ES-I3 (cell line): ENCODE results near the gene PTPDC1.
"Not testable (repeated sequence)": the region's sequence is repeated elsewhere in the genome, so short reads cannot be mapped to it uniquely, and the experiment has no call there.

Experiments
- H3K36me3 ChIP-seq: 2 replicates; pipeline ENCODE4 v1.6.1; 2013; ENCODE audit warnings: mild to moderate bottlenecking, low read length, control low read depth, moderate library complexity; ENCODE audit not compliant: insufficient read depth
- H3K4me1 ChIP-seq: 2 replicates; pipeline ENCODE4 v1.6.1; 2013; ENCODE audit warnings: mild to moderate bottlenecking, control low read depth, low read length; ENCODE audit not compliant: insufficient read depth
- H3K9ac ChIP-seq: 2 replicates; pipeline ENCODE4 v1.6.1; 2013; ENCODE audit warnings: low read depth, mild to moderate bottlenecking, low read length, moderate library complexity
- H3K9me3 ChIP-seq: 2 replicates; pipeline ENCODE4 v1.6.1; 2013; ENCODE audit warnings: mild to moderate bottlenecking, low read length, moderate library complexity; ENCODE audit not compliant: control insufficient read depth, insufficient read depth

PTPDC1 gene

DNA sequence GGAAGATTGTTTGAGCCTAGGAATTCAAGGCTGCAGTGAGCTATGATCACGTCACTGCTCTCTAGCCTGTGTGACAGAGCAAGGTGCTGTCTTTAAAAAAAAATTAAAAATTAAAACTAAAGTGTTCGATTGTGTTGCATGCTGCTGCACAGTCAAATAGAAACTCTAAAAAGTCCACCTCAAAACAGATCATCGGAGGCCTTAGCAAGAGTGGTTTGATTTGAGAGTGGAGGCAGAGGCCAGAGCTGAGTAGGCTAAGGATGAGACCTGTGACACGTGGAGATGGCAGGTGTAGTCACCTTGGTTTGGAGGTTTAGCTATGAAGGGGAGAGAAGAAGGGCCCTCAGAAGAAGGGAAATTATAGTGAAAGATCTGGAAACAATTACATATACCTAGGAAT, 2.8 kb upstream of the PTPDC1 start:
- H3K9me3 ChIP-seq: no peaks in the 10 kb centered on the region
- peaks cover 15% of the 10 kb centered on the region for H3K4me1 ChIP-seq
- no peaks in the 10 kb centered on the region for H3K36me3 ChIP-seq
- H3K9ac ChIP-seq: no peak overlapping the region

GRCh38 chr9:94081864-94082463, 2.3 kb upstream of the PTPDC1 start:
- Histone ChIP-seq H3K9me3 (no peaks in the 10 kb centered on the region), H3K36me3 (no peaks in the 10 kb centered on the region), H3K4me1 (peaks cover 15% of the 10 kb centered on the region), H3K9ac (no peak overlapping the region)

- no peaks in the 10 kb centered on the region for H3K9me3 ChIP-seq
- no peak overlapping the region for H3K9ac ChIP-seq
- H3K4me1 ChIP-seq: peaks cover 14% of the 10 kb centered on the region
- H3K36me3 ChIP-seq: no peaks in the 10 kb centered on the region
These were observed 1.7 kb upstream of the PTPDC1 start for GRCh38 chr9:94082553-94082952.

- H3K9me3 ChIP-seq: no peaks in the 10 kb centered on the region
- H3K9ac ChIP-seq: no peak overlapping the region
- H3K36me3 ChIP-seq: no peaks in the 10 kb centered on the region; the same call in 1 of the 2 replicates
- peaks cover 16% of the 10 kb centered on the region for H3K4me1 ChIP-seq
These were observed 1.3 kb upstream of the PTPDC1 start for GRCh38 chr9:94082956-94083355.

DNA sequence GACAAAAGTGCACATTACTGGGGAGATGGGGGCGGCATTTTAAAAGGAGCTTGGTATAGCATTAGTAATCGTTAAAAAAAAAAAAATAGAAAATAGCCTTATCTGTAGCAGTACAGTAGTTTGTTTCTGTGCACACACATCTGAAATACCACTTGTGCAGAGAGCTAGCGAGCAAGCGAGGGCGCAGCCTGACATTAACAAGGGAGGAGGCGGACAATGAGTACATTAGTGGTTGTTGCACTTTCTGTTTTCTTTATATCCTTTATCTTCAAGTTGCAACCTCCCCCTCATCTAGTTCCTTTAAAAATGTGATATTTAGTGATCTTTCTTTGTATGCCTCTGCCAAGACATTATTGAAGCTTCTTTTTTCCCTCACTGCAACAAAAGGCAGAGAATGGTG, 880 bp upstream of the PTPDC1 start:
- no peak overlapping the region for H3K9ac ChIP-seq
- peaks cover 18% of the 10 kb centered on the region for H3K4me1 ChIP-seq
- H3K36me3 ChIP-seq: no peaks in the 10 kb centered on the region; the same call in 1 of the 2 replicates
- H3K9me3 ChIP-seq: no peaks in the 10 kb centered on the region

DNA sequence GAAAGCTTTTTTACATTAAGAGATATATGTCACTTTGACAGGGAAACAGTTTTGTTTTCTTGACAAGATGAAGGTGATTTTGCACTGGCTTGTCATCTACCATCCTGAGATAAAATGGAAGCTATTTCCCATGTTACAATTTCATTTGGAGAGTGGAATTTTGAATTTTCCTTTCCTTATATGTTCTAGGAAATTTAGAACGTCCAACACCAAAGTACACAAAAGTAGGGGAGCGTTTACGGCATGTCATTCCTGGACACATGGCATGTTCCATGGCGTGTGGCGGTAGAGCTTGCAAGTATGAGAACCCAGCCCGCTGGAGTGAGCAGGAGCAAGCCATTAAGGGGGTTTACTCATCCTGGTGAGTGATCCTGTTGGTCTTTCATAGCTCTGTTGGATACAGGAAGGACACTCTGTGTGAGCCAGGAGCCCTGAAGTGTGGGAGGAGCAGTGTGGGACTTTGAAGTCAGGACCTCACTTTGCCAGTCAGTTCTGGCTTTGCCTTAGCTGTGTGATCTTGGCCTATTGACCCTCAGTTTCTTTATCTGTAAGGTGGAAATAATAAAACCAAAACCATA, 887 bp downstream of the PTPDC1 start:
- Histone ChIP-seq H3K9ac (no peak overlapping the region), H3K9me3 (no peaks in the 10 kb centered on the region), H3K4me1 (peaks cover 18% of the 10 kb centered on the region), H3K36me3 (no peaks in the 10 kb centered on the region; the same call in 1 of the 2 replicates)

DNA sequence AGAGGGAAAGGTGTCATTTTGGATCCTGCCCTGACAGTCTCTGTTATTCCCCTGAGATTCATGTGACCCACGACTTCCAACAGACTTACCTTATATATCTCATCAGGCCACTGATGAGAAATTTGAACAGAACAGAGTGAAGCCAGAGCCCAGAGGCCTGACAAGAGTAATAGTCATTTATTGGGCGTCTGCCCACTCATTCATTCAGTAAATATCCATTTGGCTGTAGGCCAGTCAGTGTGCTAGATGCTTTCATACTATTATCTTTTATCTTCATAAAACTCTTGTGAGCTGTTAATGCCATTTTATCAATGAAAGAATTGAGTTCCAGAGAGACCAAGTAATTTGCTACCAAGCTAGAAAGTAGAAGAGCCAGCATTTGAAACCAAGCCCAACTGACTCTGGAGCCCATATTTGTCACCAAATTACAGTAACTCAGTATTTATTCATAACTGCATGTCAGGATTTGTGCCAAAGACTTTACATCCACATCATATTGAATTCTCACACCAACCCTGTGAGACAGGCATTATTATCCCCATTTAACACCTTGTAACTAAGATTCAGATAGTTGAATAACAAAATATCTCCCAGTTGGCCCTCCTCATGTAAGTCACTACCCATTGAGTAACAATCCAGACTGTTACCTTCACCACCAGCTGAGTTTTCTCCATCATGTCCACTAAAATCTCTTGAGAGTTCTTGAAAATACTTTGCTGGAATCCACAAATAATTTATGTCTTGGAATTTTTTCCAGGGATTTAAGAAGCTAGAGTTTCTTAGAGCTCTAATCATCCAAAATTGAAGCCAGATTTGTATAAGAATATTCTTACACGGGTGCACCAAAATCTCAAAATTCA, 2.5 kb downstream of the PTPDC1 start:
- no peaks in the 10 kb centered on the region for H3K9me3 ChIP-seq
- H3K36me3 ChIP-seq: no peaks in the 10 kb centered on the region; the same call in 1 of the 2 replicates
- no peak overlapping the region for H3K9ac ChIP-seq

DNA sequence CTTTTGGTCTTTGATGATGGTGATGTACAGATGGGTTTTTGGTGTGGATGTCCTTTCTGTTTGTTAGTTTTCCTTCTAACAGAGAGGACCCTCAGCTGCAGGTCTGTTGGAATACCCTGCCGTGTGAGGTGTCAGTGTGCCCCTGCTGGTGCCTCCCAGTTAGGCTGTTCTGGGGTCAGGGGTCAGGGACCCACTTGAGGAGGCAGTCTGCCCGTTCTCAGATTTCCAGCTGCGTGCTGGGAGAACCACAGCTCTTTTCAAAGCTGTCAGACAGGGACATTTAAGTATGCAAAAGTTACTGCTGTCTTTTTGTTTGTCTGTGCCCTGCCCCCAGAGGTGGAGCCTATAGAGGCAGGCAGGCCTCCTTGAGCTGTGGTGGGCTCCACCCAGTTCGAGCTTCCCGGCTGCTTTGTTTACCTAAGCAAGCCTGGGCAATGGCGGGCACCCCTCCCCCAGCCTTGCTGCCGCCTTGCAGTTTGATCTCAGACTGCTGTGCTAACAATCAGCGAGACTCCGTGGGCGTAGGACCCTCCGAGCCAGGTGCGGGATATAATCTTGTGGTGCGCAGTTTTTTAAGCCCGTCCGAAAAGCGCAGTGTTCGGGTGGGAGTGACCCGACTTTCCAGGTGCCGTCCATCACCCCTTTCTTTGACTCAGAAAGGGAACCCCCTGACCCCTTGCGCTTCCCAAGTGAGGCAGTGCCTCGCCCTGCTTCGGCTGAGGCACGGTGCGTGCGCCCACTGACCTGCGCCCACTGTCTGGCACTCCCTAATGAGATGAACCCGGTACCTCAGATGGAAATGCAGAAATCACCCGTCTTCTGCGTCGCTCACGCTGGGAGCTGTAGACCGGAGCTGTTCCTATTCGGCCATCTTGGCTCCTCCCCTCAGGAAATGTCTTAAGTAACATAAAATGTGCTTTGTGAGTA, 10.2 kb downstream of the PTPDC1 start:
- H3K9ac ChIP-seq: peak overlapping the region; percentile 50
- not testable (repeated sequence) for H3K4me1 ChIP-seq, H3K9me3 ChIP-seq, H3K36me3 ChIP-seq

More for the DNA sequence above, 2.5 kb downstream of the PTPDC1 start:
- H3K4me1 ChIP-seq: peaks cover 18% of the 10 kb centered on the region

DNA sequence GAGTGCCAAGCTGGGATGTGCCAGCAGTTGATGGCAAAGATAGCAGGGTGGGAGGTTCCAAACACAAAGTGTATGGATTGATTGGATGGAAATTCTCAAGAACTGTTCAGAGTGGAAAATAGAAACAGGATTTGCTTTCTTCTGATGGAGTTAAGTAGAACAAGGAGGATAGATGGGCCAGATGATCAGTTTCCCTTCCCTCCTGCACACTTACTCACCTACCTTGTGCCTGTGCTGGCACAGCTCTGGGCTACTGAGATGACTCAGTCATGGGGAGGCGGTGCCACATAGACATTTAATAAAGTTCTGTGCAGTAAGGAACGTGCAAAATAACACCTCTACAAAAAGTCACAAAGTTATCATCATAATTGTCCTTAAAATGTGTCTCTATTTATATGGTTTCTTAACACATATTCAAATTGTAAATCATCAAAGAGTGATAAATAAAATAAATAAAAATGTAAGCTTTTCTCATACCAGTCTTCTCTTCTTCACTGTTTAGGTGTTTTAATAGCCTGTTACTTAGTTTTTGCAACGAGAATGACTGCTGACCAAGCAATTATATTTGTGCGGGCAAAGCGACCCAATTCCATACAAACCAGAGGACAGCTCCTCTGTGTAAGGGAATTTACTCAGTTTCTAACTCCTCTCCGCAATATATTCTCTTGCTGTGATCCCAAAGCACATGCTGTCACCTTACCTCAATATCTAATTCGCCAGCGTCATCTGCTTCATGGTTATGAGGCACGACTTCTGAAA, 12.7 kb downstream of the PTPDC1 start:
- Histone ChIP-seq H3K36me3 (no peaks in the 10 kb centered on the region), H3K4me1 (no peaks in the 10 kb centered on the region), H3K9ac (no peak overlapping the region), H3K9me3 (no peaks in the 10 kb centered on the region)

DNA sequence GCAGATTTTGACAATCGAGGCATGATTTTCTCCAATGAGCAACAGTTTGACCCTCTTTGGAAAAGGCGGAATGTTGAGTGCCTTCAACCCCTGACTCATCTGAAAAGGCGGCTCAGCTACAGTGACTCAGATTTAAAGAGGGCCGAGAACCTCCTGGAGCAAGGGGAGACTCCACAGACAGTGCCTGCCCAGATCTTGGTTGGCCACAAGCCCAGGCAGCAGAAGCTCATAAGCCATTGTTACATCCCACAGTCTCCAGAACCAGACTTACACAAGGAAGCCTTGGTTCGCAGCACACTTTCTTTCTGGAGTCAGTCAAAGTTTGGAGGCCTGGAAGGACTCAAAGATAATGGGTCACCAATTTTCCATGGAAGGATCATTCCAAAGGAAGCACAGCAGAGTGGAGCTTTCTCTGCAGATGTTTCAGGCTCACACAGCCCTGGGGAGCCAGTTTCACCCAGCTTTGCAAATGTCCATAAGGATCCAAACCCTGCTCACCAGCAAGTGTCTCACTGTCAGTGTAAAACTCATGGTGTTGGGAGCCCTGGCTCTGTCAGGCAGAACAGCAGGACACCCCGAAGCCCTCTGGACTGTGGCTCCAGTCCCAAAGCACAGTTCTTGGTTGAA, 13.6 kb downstream of the PTPDC1 start:
- no peaks in the 10 kb centered on the region for H3K4me1 ChIP-seq
- no peak overlapping the region for H3K9ac ChIP-seq
- H3K36me3 ChIP-seq: no peaks in the 10 kb centered on the region
- no peaks in the 10 kb centered on the region for H3K9me3 ChIP-seq

GRCh38 chr9:94100152-94100879, 16.1 kb downstream of the PTPDC1 start:
- Histone ChIP-seq H3K4me1 (no peaks in the 10 kb centered on the region), H3K9me3 (no peaks in the 10 kb centered on the region), H3K36me3 (no peaks in the 10 kb centered on the region; the same call in 1 of the 2 replicates), H3K9ac (no peak overlapping the region)

DNA sequence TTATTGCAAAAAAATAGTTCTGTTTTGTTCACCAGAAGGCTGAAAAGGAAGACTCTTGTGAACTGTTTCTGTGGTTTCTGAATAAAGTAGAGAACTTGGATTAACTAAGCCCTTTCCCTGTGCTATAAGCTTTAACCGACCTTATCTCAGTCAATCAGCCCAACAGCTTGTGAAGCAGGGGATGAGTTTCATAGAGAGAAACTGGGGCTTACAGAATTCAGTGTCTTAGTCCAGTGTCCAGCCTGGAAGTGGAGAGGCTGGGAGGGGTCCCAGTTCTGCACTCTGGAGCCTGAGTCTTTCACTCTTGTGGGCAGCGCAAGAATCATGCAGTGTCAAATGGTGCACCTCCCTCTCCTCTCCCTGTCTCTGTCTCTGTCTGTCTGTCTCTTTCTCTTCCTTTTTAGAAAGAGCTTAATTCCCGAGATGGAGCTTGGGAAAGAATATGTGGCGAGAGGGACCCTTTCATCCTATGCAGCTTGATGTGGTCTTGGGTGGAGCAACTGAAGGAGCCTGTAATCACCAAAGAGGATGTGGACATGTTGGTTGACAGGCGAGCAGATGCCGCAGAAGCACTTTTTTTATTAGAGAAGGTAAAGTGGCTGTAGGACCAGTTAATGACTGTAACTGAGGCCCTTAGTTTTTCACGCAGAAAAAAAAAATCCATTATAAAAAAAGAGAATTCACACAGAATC, 17.0 kb downstream of the PTPDC1 start:
- Histone ChIP-seq H3K4me1 (no peaks in the 10 kb centered on the region), H3K9me3 (no peaks in the 10 kb centered on the region), H3K36me3 (no peaks in the 10 kb centered on the region; the same call in 1 of the 2 replicates), H3K9ac (no peak overlapping the region)
